ENCODE results near the gene FGD2. TPM values are rescaled to one million over a fixed set of nuclear protein-coding genes. Genes with fewer than 3 reads are reported as not detected.

Gene FGD2
- total RNA-seq, 2 experiments from 2014 or later = 1.2 TPM

- H3K36me3 ChIP-seq (ENCODE audit: insufficient read depth, low read length) = no peaks in the 10 kb centered on the region
- ChIA-PET CTCF (interaction anchor here (0.8 to 5.1 kb wide), 3 partner anchors 8 to 144 kb away, joined by 3 to 32 read pairs (median 28); partner anchors contain the start of gene PIM1), POLR2A (interaction anchor here (0.6 to 3.6 kb wide), 2 partner anchors 30 to 144 kb away, joined by 3 to 21 read pairs; partner anchors contain the start of gene PIM1)
- peak in 1 of 14 experiments; percentile 8 for DNase-seq
- peaks cover 28% of the 10 kb centered on the region for H3K4me1 ChIP-seq (ENCODE audit: insufficient read depth, low read length)
- no peak overlapping the region for H3K27ac ChIP-seq (ENCODE audit: low read depth in 1 of 2, low read length in 2 of 2)
- no peaks in the 10 kb centered on the region for H3K27me3 Mint-ChIP-seq
- intact Hi-C loops (cut with DNase I, micrococcal nuclease) = no loop called here
- ATAC-seq (ENCODE audit: poor library complexity) = no peak
- H3K27me3 ChIP-seq (ENCODE audit: control insufficient read depth in 1 of 2, insufficient read depth in 2 of 2, low read length in 2 of 2) = no peaks in the 10 kb centered on the region
- TF ChIP-seq, protein P1, sequence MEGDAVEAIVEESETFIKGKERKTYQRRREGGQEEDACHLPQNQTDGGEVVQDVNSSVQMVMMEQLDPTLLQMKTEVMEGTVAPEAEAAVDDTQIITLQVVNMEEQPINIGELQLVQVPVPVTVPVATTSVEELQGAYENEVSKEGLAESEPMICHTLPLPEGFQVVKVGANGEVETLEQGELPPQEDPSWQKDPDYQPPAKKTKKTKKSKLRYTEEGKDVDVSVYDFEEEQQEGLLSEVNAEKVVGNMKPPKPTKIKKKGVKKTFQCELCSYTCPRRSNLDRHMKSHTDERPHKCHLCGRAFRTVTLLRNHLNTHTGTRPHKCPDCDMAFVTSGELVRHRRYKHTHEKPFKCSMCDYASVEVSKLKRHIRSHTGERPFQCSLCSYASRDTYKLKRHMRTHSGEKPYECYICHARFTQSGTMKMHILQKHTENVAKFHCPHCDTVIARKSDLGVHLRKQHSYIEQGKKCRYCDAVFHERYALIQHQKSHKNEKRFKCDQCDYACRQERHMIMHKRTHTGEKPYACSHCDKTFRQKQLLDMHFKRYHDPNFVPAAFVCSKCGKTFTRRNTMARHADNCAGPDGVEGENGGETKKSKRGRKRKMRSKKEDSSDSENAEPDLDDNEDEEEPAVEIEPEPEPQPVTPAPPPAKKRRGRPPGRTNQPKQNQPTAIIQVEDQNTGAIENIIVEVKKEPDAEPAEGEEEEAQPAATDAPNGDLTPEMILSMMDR (IDR thresholded peaks at IDR 0.05) = no peak
- peaks cover 3% of the 10 kb centered on the region for H3K9me3 Mint-ChIP-seq
- H3K9me3 ChIP-seq (ENCODE audit: control insufficient read depth in 1 of 2, insufficient read depth in 1 of 2, low read length in 2 of 2) = no peaks in the 10 kb centered on the region
- peaks cover 20% of the 10 kb centered on the region for H3K4me1 Mint-ChIP-seq (ENCODE audit: low read depth)
- no peak overlapping the region for H3K4me3 ChIP-seq (ENCODE audit: low read length)
- no peaks in the 10 kb centered on the region for H3K36me3 Mint-ChIP-seq (ENCODE audit: low read depth)
- no peak overlapping the region for H3K4me3 Mint-ChIP-seq
- no peak overlapping the region for H3K27ac Mint-ChIP-seq
Measured at GRCh38 chr6:37027036-37027720, 21.7 kb downstream of the FGD2 start.

DNA sequence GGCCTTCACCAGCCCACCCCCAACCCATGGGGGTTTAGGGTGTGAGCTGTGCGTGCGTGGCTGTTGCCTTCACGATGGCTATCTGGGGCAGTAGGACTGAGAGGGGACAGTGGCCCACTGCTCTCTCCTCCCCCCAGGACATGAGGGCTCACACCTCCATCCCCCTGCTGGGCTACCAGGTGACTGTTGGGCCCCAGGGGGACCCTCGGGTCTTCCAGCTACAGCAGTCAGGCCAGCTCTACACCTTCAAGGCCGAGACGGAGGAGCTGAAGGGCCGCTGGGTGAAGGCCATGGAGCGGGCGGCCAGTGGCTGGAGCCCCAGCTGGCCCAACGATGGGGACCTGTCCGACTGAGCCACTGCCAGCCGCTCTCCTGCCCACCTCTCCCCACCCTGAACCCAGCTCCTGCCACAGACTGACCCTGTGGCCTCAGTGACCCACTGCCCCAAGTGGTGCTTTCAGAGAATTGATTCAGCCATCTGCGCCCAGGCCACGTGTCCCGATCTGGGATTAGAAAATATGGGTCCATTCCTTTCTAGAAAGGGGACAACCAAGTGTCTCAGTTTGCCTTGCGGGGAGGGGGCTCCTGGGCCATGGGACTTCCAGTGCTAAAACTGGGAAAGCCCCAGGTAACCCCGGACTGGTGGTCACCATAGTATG is 22.5 kb downstream of the FGD2 start:
- DNase-seq (peak in 1 of 14 experiments; percentile 13), ATAC-seq (ENCODE audit: poor library complexity) (no peak)
- Histone ChIP-seq H3K4me3 (ENCODE audit: low read length) (no peak overlapping the region), H3K4me1 (ENCODE audit: insufficient read depth, low read length) (peaks cover 20% of the 10 kb centered on the region), H3K36me3 (ENCODE audit: insufficient read depth, low read length) (no peaks in the 10 kb centered on the region), H3K9me3 (ENCODE audit: control insufficient read depth in 1 of 2, insufficient read depth in 1 of 2, low read length in 2 of 2) (no peaks in the 10 kb centered on the region), H3K27ac (ENCODE audit: low read depth in 1 of 2, low read length in 2 of 2) (no peak overlapping the region), H3K27me3 (ENCODE audit: control insufficient read depth in 1 of 2, insufficient read depth in 2 of 2, low read length in 2 of 2) (no peaks in the 10 kb centered on the region)
- CTCF ChIA-PET = interaction anchor here (0.8 to 5.1 kb wide), 5 partner anchors 9 to 182 kb away, joined by 3 to 32 read pairs (median 16); partner anchors contain the start of gene PIM1
- POLR2A ChIA-PET = interaction anchor here (3.6 kb wide), 1 partner anchor 143 kb away, joined by 21 read pairs; the partner anchor contains the start of gene PIM1
- Mint-ChIP-seq H3K27me3 (no peaks in the 10 kb centered on the region), H3K9me3 (peaks cover 3% of the 10 kb centered on the region), H3K27ac (no peak overlapping the region), H3K4me1 (ENCODE audit: low read depth) (peaks cover 12% of the 10 kb centered on the region), H3K36me3 (ENCODE audit: low read depth) (no peaks in the 10 kb centered on the region), H3K4me3 (no peak overlapping the region)
- intact Hi-C loops (cut with DNase I, micrococcal nuclease) = no loop called here
- TF ChIP-seq, protein P1 (IDR thresholded peaks at IDR 0.05) = no peak

GRCh38 chr6:37029249-37029971 is 24.0 kb downstream of the FGD2 start:
- Mint-ChIP-seq H3K27me3 (no peaks in the 10 kb centered on the region), H3K27ac (no peak overlapping the region), H3K4me3 (no peak overlapping the region), H3K9me3 (peaks cover 3% of the 10 kb centered on the region), H3K36me3 (ENCODE audit: low read depth) (no peaks in the 10 kb centered on the region), H3K4me1 (ENCODE audit: low read depth) (peaks cover 5% of the 10 kb centered on the region)
- no peaks in the 10 kb centered on the region for H3K36me3 ChIP-seq (ENCODE audit: insufficient read depth, low read length)
- CTCF ChIA-PET = interaction anchor here (1.1 to 5.1 kb wide), 8 partner anchors 10 to 180 kb away, joined by 3 to 32 read pairs (median 10); partner anchors contain the start of gene PIM1
- ATAC-seq (ENCODE audit: poor library complexity) (peak; percentile 57), DNase-seq (peak in 5 of 14 experiments; percentile 31 to 80 (median 60))
- TF ChIP-seq, protein P1 (IDR thresholded peaks at IDR 0.05) = peak; percentile 60
- intact Hi-C loops (cut with DNase I, micrococcal nuclease) = no loop called here
- peaks cover 16% of the 10 kb centered on the region for H3K4me1 ChIP-seq (ENCODE audit: insufficient read depth, low read length)
- H3K27me3 ChIP-seq (ENCODE audit: control insufficient read depth in 1 of 2, insufficient read depth in 2 of 2, low read length in 2 of 2) = no peaks in the 10 kb centered on the region
- H3K4me3 ChIP-seq (ENCODE audit: low read length) = no peak overlapping the region
- H3K27ac ChIP-seq (ENCODE audit: low read depth in 1 of 2, low read length in 2 of 2) = no peak overlapping the region
- POLR2A ChIA-PET = interaction anchor here (1.0 to 3.6 kb wide), 4 partner anchors 16 to 180 kb away, joined by 3 to 21 read pairs (median 4); partner anchors contain the start of gene PIM1
- no peaks in the 10 kb centered on the region for H3K9me3 ChIP-seq (ENCODE audit: control insufficient read depth in 1 of 2, insufficient read depth in 1 of 2, low read length in 2 of 2)
